Measurements from ENCODE around the gene OSBPL2.

Gene OSBPL2

DNA sequence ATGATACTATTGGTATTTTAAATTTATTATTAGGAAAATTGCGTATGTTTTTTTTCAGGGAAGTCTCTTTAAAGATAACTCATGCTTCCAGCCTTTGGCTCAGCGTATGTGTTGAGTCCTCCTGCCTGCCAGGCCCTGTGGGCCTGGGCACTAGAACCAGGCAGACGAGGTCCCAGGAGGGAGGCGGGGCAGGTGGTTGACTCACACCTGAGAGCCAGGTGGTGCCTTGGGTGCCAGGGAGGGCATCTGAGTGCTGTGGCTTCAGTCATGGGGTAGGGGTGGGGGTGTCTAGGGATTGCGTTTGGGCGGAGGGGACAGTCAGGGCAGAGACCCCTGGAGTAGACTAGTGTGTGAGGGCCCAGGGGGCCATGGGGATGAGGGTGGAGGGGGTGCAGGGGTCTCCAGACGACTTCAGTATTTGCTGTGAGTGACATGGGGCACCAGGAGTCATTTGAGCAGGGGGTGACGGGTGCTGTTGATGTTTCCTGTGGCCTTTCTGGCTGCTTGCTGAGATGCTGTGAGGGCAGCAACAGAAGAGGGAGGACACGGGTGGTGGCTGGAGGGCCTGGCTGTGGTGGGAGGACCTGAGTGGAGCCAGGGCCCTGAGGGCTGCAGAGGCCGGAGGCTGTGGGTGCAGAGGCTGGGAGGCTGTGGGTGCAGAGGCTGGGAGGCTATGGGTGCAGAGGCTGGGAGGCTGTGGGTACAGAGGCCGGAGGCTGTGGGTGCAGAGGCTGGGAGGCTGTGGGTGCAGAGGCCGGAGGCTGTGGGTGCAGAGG is 49.6 kb downstream of the OSBPL2 start:
- DNase-seq (ENCODE audit: extremely low read depth, low read depth): no peak
- TF ChIP-seq, protein P1, sequence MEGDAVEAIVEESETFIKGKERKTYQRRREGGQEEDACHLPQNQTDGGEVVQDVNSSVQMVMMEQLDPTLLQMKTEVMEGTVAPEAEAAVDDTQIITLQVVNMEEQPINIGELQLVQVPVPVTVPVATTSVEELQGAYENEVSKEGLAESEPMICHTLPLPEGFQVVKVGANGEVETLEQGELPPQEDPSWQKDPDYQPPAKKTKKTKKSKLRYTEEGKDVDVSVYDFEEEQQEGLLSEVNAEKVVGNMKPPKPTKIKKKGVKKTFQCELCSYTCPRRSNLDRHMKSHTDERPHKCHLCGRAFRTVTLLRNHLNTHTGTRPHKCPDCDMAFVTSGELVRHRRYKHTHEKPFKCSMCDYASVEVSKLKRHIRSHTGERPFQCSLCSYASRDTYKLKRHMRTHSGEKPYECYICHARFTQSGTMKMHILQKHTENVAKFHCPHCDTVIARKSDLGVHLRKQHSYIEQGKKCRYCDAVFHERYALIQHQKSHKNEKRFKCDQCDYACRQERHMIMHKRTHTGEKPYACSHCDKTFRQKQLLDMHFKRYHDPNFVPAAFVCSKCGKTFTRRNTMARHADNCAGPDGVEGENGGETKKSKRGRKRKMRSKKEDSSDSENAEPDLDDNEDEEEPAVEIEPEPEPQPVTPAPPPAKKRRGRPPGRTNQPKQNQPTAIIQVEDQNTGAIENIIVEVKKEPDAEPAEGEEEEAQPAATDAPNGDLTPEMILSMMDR (IDR thresholded peaks at IDR 0.05; ENCODE audit: low read depth, low read length): no peak

DNA sequence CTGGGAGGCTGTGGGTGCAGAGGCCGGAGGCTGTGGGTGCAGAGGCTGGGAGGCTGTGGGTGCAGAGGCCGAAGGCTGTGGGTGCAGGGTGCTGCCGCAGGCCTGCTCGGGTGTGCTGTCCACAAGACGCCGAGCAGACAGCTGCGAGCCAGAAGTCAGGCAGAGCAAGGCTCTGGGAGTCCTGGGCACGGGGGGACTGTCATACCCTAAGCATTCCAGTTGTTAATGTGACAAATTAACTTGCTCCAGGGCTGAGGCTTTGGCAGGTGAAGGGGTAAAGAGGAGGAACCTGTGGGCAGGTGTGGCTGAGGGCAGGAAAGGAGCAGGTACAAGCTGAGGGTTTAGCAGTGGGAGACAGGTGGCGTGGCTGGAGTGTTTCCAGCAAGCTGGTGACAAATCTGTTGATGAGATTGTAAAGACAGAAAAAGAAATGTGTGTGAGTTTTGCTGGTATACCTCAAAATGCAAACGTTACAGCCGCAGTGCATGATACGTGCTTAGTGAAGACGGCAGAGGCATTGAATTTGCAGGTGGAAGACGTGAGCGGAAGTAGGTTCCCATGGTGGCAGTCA is 50.3 kb downstream of the OSBPL2 start:
- TF ChIP-seq, protein P1 (IDR thresholded peaks at IDR 0.05; ENCODE audit: low read depth, low read length): no peak
- no peak for DNase-seq (ENCODE audit: extremely low read depth, low read depth)

DNA sequence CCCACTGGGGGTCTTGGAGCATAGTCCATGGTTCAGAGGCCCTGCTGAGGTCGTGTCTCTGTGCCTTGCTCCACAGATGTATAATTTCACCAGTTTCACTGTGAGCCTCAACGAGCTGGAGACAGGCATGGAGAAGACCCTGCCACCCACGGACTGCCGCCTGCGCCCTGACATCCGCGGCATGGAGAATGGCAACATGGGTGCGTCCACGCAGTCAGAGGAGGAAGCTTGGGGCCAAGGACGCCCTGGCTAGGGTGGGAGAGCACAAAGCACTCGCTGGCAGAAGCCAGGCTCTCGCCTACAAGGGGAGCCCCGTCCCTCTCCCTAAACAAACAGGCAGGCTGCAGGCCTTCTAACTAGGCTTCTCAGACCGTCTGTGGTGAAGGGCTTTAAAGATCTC is 50.8 kb downstream of the OSBPL2 start:
- TF ChIP-seq, protein P1 (IDR thresholded peaks at IDR 0.05; ENCODE audit: low read depth, low read length): no peak
- no peak for DNase-seq (ENCODE audit: extremely low read depth, low read depth)

DNA sequence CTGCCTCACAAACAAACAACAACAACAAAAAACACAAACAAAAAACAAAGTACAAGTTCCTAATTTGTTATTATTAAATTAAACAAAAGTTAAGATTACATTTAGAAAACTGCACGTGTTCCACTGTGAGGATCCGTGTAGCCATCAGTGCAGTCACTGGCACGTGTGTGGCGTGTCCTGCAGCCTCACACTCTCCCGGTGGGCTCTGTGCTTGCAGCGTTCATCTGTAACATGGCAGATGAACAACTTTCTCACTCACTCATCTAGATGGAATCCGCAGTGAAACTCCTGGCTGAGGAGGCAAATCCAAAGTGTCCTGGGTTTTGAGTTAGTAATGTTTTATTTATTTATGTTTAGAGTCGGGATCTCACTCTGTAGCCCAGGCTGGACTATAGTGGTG is 51.6 kb downstream of the OSBPL2 start:
- no peak for DNase-seq (ENCODE audit: extremely low read depth, low read depth)
- TF ChIP-seq, protein P1 (IDR thresholded peaks at IDR 0.05; ENCODE audit: low read depth, low read length): no peak

DNA sequence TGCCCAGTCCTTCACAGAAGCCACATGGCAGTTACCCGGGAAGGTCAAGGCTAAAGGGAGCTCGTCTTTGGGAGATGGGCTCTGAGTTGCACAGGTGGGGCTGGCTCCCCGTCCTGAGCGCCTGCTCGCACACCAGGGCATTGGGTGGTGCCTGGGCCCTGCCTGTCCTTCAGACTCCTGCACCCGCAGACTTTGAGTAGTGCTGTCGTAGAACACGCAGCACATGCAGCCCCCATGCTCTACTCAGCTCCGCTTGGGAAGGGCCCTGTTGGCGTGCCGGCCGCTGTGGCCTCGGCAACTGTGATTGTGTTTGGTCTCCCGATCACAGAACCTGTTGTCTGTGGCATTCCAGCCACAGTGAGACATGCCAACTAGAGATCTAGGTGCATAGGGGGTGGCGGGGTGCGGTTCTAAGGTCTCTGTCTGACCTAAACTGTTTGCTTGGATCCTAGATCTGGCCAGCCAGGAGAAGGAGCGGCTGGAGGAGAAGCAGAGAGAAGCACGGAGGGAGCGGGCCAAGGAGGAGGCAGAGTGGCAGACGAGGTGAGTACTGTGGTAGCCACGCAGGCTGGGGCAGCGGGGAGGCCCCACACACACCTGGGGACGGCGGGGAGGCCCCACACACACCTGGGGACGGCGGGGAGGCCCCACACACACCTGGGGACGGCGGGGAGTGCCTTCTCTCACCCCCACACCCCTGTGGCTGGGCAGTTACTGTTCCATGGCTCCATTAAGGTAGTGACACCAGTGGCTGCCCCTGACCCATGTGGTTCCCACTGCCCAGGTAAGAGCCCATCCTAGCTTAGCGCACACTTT is 53.1 kb downstream of the OSBPL2 start:
- DNase-seq (ENCODE audit: extremely low read depth, low read depth): no peak
- TF ChIP-seq, protein P1 (IDR thresholded peaks at IDR 0.05; ENCODE audit: low read depth, low read length): no peak

DNA sequence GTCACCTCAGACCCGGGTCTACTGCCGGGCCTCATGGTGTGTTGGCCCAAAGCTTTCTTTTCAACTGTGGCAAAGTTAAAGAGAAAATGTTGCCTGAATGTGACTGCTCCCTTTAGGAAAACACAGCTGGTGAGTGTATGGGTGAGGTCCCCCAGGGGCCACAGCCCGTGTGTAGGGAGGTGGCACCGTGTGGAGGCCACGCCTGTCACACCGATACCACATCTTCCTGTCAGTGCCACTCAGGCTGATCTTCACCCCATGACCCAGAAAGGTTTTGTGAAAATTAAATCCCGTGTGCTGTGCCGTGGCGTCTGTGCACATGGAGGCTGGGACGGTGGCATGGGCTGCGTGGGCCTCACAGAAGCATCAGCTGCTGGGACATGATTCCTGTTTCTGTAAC is 53.8 kb downstream of the OSBPL2 start:
- TF ChIP-seq, protein P1 (IDR thresholded peaks at IDR 0.05; ENCODE audit: low read depth, low read length): no peak
- DNase-seq (ENCODE audit: extremely low read depth, low read depth): no peak

Data from AG09319 (cell line).